GM12878 (cell line): ENCODE measurements around the gene COPZ1. TPM values are rescaled to one million over a fixed set of nuclear protein-coding genes. Genes with fewer than 3 reads are reported as not detected.

Experiments used
- ATAC-seq: fragments of 200-7000 bp; cut with Tn5 transposase; 3 replicates; pipeline ENCODE4 v1.9.1; 2020; ENCODE audit warnings: mild to moderate bottlenecking, moderate library complexity
- BruUV-seq: library from RNA; stranded (reverse); fragments of 400-500 nt; replicated peaks from 2 replicates; lab custom pipeline; 2021; lab: Mats Ljungman, UMichigan
- CTCF ChIA-PET: fragments of 300-600 bp; sonication (Branson Sonifier 250); formaldehyde crosslinking; extraction: SDS; loops from one replicate; lab custom pipeline; 2021; ENCODE audit warnings: inconsistent platforms; lab: Yijun Ruan, JAX
- POLR2A ChIA-PET: fragments of 350-600 bp; formaldehyde crosslinking; extraction: SDS; loops from one replicate; lab custom pipeline; 2021; ENCODE audit warnings: inconsistent platforms; lab: Charles Lee
- RAD21 ChIA-PET: fragments of 300-600 bp; sonication (Branson Sonifier 250); formaldehyde crosslinking; loops from one replicate; lab custom pipeline; 2023; ENCODE audit warnings: antibody characterized with exemption; ENCODE audit not compliant: unreplicated experiment; lab: Charles Lee
- SMC1A ChIA-PET: fragments of 300-600 bp; sonication (Branson Sonifier 250); formaldehyde crosslinking; loops from one replicate; lab custom pipeline; 2023; ENCODE audit not compliant: unreplicated experiment, uncharacterized antibody; lab: Charles Lee
- DNase-seq: peaks from one replicate; pipeline ENCODE4 v3.0.0-alpha.2; 2011; ENCODE audit warnings: low read depth, low spot score
- FAIRE-seq: peaks from 3 replicates; lab custom pipeline; 2011; peaks lifted over from hg19 to GRCh38; lab: Jason Lieb, UNC
- H2AFZ ChIP-seq: 2 replicates; pipeline ENCODE4 v1.6.0; 2011; ENCODE audit warnings: low read depth, low read length, control low read depth; ENCODE audit not compliant: control insufficient read depth
- H3K27ac ChIP-seq: 2 replicates; pipeline ENCODE4 v1.5.1; 2011; ENCODE audit warnings: control low read depth; ENCODE audit not compliant: control insufficient read depth, insufficient read depth
- H3K27me3 ChIP-seq, 2 experiments: replicated peaks in 1 of 2; 2 replicates each; pipeline versions ENCODE4 v1.6.0 to v1.6.1; 2011; ENCODE audit warnings: low read length in 1 of 2; ENCODE audit not compliant: control insufficient read depth in 2 of 2, insufficient read depth in 2 of 2
- H3K36me3 ChIP-seq, 2 experiments: 2 replicates each; pipeline ENCODE4 v1.5.1; 2011; ENCODE audit warnings: low read length in 1 of 2; ENCODE audit not compliant: control insufficient read depth in 2 of 2, insufficient read depth in 2 of 2
- H3K4me1 ChIP-seq: 2 replicates; pipeline ENCODE4 v1.6.1; 2011; ENCODE audit warnings: mild to moderate bottlenecking, low read length, moderate library complexity, mixed read lengths; ENCODE audit not compliant: control insufficient read depth, insufficient read depth
- H3K4me2 ChIP-seq: 2 replicates; pipeline ENCODE4 v1.6.0; 2011; ENCODE audit warnings: control low read depth; ENCODE audit not compliant: control insufficient read depth, insufficient read depth
- H3K4me3 ChIP-seq: fragments of 200-600 bp; sonication (generic); 2 replicates; pipeline ENCODE4 v1.5.1; 2016
- H3K79me2 ChIP-seq: 2 replicates; pipeline ENCODE4 v1.6.0; 2011; ENCODE audit warnings: low read length; ENCODE audit not compliant: control insufficient read depth, insufficient read depth
- H3K9ac ChIP-seq: 2 replicates; pipeline ENCODE4 v1.8.0; 2011; ENCODE audit warnings: low read length, control low read depth, mixed read lengths; ENCODE audit not compliant: control insufficient read depth, insufficient read depth
- H3K9me3 ChIP-seq: replicated peaks from 3 replicates; pipeline ENCODE4 v1.5.1; 2011; ENCODE audit warnings: mild to moderate bottlenecking, low read length; ENCODE audit not compliant: control insufficient read depth, insufficient read depth
- H4K20me1 ChIP-seq: 2 replicates; pipeline ENCODE4 v1.6.0; 2011; ENCODE audit not compliant: control insufficient read depth, insufficient read depth
- CEBPZ ChIP-seq: fragments of 150-350 bp; IDR thresholded peaks from 2 replicates; pipeline ENCODE4 v1.6.1; 2016; ENCODE audit warnings: low read depth, low read length
- PRDM15 ChIP-seq: fragments of 450-650 bp; formaldehyde crosslinking; IDR thresholded peaks from 2 replicates; pipeline ENCODE4 v1.4.0; 2020; ENCODE audit warnings: mild to moderate bottlenecking, moderate library complexity
- RELA ChIP-seq: fragments of 450-650 bp; IDR thresholded peaks from 2 replicates; pipeline ENCODE4 v1.8.0; 2014; ENCODE audit warnings: borderline replicate concordance; ENCODE audit not compliant: partially characterized antibody
- WGBS: methylation state at CpG from one replicate; pipeline ENCODE4 v1.1.6; 2016; ENCODE audit warnings: low lambda C conversion rate; ENCODE audit not compliant: insufficient replicate concordance, insufficient coverage; ENCODE audit errors: missing lambda C conversion rate; 5-methylcytosine and 5-hydroxymethylcytosine counted together
- in situ Hi-C: fragments of 300-500 bp; cut with MboI; formaldehyde crosslinking; loops from 9 replicates; pipeline ENCODE4 v1.14.3; 2018; ENCODE audit warnings: mixed read lengths
- intact Hi-C: fragments of 100-400 bp; cut with micrococcal nuclease; formaldehyde crosslinking; loops from one replicate; pipeline ENCODE4 v1.14.2; 2022; ENCODE audit not compliant: unreplicated experiment
- polyA plus RNA-seq, 11 experiments: library from polyadenylated mRNA; depleted of rRNA in 4 of 11; unstranded in 6 of 11; stranded (reverse) in 5 of 11; fragments of >200 nt; fragmentation: Nextera tagmentation in 4 of 11; fragmentation: Illumina TruSeq in 1 of 11; extraction: Ambion mirVana in 4 of 11; extraction: Trizol in 1 of 11; gene quantifications; 1 replicate in 1 of 11; 2 replicates in 10 of 11; pipeline versions ENCODE4 v1.2.1 to v1.2.3, GENCODE V29; 2011 to 2016; ENCODE audit warnings: inconsistent platforms in 2 of 11, missing spikeins in 2 of 11, low read depth in 1 of 11
- total RNA-seq, 4 experiments: library from RNA; depleted of rRNA in 3 of 4; stranded (reverse); fragments of >200 nt in 3 of 4; fragmentation: Illumina TruSeq in 1 of 4; extraction: Trizol in 1 of 4; gene quantifications; 2 replicates each; pipeline versions ENCODE4 v1.2.1 to v1.2.3, GENCODE V29; 2013 to 2021

The COPZ1 gene
- total and polyA plus RNA-seq, 10 of the 15 experiments (the other 5 are each of a cell fraction or from before 2014, with no cell fraction given) = 112 to 378 (median 184) TPM

GRCh38 chr12:54390176-54390667 is 65.3 kb downstream of the COPZ1 start:
- no peaks in the 10 kb centered on the region for H3K9me3 ChIP-seq
- CTCF ChIA-PET = interaction anchor here (0.7 to 4.1 kb wide), 3 partner anchors 9 to 22 kb away, joined by 3 to 58 read pairs (median 8); no protein-coding TSS in a partner anchor
- intact Hi-C loops = no loop called here
- peaks cover 4% of the 10 kb centered on the region for H3K4me1 ChIP-seq
- SMC1A ChIA-PET = no interaction called here
- TF ChIP-seq RELA (no peak), PRDM15 (CRISPR knock-in tag) (no peak), CEBPZ (no peak)
- ATAC-seq (no peak), DNase-seq (no peak), FAIRE-seq (no peak)
- no peaks in the 10 kb centered on the region for H3K36me3 ChIP-seq
- H2AFZ ChIP-seq = no peak overlapping the region
- in situ Hi-C loops = no loop called here
- H3K4me3 ChIP-seq = peak overlapping the region; percentile 82; the same call in 1 of the 2 replicates
- 66% methylated on average over 6 of the region's 7 CpGs for WGBS
- no peaks in the 10 kb centered on the region for H3K27me3 ChIP-seq
- RAD21 ChIA-PET = no interaction called here
- POLR2A ChIA-PET = no interaction called here
- no TSS peak for BruUV-seq
- no peak overlapping the region for H3K27ac ChIP-seq
- peak overlapping the region; percentile 8; the same call in 1 of the 2 replicates for H3K4me2 ChIP-seq
- H3K79me2 ChIP-seq = no peaks in the 10 kb centered on the region
- H4K20me1 ChIP-seq = no peaks in the 10 kb centered on the region
- H3K9ac ChIP-seq = no peak overlapping the region; the same call in 1 of the 2 replicates
